Hippocampal formation (tissue), 2 donors: ENCODE measurements around the gene CACNA1C.

Experiments used
- DNase-seq, 2 donors: peaks; one replicate each; lab custom pipeline; 2025; lab: John Stamatoyannopoulos, UW

CACNA1C gene

GRCh38 chr12:2140858-2141519, 88.2 kb downstream of the CACNA1C start:
- DNase-seq, result no peak

- no peak for DNase-seq
These were observed 89.3 kb downstream of the CACNA1C start for GRCh38 chr12:2142068-2142467.

DNA sequence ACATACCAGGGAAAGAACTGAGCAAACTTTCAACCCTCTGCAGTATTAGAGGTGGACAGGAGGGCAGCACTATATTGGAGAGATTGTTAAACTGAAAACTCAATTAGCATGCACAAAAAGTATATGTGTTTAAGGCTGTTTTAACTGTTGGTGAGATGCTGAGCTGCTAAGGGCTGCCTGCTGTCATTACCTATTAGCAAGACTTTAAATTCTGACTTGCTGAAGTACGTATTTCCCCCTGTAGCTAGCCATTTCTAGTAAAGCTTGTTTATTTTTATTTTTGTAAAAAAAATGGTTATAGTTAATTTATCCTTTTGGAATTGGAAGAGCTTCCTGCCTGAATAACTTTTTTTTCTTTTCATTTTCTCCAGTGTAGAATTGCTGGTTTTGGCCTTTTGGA, 92.2 kb downstream of the CACNA1C start:
- DNase-seq, result no peak

DNA sequence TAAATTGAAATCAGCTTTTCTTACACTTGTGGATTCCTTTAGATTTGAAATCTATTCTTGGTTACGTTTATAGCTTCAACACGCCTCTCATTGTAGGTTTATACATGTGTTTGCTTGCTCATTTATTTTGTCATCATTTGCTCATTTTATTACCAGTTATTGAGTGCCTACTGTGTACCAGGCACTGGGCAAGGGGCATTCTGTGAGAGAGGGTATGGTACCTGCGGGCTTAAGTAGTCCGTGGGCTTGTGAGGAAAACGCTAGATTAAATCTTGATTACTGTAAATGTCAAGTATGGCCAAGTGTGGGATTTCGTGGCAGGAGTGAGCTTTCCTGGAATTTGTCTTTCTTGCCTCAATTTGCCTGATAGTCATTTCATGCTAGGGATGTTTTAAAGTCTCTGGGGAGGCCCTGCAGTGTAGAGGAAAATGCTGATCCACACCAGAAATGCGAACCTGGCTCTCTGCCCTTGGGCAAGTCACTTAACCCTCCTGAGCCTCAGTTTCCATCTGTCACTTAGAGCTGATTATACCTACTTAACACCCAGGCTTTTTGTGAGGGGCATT, 92.7 kb downstream of the CACNA1C start:
- no peak for DNase-seq

DNA sequence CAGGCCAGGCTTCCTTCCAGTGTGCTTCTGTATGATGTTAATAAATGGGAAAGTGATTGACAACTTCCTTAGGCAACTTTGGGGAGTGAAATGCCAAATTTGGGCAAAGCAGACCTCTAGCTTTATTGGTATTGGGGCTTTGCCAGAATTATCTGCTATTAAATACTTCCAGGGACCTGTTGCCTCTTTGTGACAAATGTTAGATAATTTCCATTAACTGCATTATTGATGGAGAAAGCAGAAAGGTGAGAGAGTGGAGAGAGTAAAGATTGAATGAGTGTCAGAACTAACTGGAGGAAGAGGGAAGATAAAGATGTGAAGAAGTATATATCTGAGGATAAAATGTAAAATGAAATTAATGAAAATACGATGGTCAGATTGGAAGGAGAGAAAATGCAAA, 94.5 kb downstream of the CACNA1C start:
- no peak for DNase-seq

DNA sequence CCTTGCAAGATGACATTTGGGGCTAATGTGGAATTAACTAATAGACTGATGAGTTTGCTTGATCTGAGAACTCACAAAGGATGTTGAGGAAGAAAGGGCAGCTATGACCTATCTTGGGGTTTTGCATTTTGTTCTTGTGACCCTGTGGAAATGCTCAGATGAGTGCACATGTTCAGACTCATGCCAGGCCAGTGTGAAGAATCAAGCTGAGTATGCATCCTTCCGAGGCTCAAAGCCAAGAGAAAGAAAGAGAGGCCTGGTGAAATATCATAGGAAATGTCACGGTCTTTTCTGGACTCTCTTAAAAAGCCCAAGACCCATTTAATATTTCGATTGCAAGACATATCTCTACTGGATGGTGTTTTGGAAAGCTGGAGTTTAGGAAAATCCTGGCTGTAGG, 96.3 kb downstream of the CACNA1C start:
- no peak for DNase-seq

GRCh38 chr12:2150833-2151232, 98.0 kb downstream of the CACNA1C start:
- no peak for DNase-seq

GRCh38 chr12:2151391-2151790, 98.6 kb downstream of the CACNA1C start:
- DNase-seq, result no peak

DNA sequence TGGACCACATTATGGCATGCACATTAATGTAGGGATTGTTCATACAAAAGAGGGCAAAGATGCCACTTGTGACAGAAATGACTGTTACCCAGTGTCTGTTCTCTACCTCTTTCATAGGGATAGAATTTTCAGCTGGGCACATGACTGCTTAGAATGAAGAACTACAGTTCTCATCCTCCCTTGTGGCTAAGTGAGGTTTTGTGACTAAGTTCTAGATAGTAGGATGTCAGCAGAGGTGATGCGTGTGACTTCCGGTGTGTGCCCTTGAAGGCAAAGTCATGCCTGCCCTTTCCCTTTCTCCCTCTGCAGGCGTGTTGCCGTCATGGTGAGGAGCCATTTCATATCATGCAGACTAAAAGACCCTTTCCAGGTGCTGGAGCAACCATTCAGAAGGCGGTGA, 99.3 kb downstream of the CACNA1C start:
- DNase-seq, result no peak

GRCh38 chr12:2154050-2154449, 101.3 kb downstream of the CACNA1C start:
- DNase-seq, result peak in 1 of 2 donors; percentile 6

GRCh38 chr12:2154521-2154920, 101.7 kb downstream of the CACNA1C start:
- no peak for DNase-seq

- no peak for DNase-seq
These were observed 103.5 kb downstream of the CACNA1C start for GRCh38 chr12:2156333-2156732.

- DNase-seq, result no peak
These were observed 107.3 kb downstream of the CACNA1C start for GRCh38 chr12:2160043-2160442.

DNA sequence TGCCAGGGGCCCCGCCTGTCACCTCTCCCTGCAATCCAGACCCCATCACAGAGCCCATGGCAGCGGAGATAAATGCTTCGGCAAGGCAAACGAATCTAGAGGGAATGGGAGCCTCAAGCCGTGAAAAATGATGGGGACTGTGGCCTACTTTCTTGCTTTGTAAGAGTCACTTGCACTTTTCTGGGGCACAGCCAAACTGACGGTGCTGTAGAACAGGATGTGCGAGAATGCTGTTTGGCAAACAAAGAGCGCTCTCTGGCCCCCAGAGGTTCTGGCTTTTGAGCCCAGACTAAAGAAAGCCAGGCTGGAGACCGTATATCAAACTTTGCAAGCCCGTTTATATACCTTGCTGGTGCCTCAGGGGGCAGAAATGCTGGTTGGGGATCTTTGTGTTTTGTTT, 108.7 kb downstream of the CACNA1C start:
- peak in 1 of 2 donors; percentile 4 for DNase-seq

DNA sequence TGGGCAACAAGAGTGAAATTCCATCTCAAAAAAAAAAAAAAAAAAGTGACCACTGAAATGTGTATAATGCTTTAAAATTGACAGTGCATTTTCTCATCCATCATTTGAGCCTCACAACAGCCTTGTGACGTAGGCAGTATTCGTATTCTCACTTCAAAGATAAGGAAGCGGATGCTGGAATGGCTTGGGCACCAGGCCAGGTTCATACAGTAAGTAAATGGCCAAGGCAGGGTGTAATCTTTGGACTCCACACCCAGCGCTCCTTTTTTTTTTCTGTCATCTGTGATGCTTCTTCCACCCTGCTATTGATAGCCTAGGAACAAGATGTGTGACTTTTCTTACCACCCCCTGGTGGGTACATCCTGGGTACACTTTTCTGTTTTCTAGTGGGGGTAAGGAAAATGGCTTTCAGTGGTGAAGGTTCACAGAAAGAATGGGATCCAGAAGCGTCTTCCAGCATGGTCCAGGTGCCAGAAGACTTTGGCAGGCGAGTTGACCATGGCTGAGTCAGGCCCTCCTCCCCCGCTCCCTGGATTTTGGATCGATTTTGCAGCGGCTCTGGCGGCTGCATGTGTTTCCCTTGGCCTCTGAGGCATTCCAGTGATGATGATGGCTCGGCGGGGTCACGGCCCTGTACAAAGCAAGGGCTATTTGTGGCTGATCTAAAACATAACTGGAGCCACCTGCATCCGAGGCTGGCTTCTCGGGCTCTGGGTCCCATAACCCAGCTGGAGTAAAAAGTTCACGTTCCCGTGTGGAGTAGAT, 110.6 kb downstream of the CACNA1C start:
- DNase-seq, result peak in 1 of 2 donors; percentile 20

- DNase-seq, result no peak
These were observed 112.2 kb downstream of the CACNA1C start for GRCh38 chr12:2165021-2165420.

DNA sequence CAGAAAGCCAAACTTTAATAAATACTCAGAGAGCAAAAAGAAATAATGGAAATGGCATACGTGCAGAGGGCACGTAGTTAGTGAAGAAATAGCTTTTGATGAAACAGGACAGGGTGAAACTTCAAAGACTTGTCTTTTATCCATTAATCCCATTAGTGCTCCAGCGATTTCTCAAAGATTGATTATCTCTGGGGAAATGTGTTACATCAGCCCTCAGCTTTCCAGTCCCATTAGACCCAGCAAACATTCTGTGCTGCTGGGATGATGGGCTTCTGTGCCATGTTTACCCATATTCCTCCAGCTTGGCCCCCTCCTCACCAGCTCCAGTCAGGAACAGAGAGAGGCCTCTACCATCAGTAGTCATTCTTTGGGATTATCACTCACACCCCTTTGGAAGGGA, 113.1 kb downstream of the CACNA1C start:
- DNase-seq, result no peak

DNA sequence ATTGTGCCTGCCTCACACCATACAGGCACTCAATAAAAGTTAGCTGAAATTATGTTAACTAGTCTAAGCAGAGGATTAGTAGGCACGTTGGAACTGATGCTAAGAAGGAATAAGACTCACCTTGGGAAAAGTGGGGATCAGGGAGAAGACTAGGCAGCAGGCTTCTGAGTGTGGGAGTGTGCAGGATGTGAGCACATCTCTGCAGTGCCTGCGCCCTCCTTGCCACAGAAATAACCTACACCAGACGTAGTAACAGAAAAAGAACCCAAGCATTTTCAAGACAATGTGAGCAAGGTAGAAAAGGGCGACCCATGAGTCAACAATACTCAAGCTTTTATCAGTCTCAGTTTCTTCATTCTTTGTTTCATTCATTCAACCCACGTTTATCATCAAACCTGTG, 113.9 kb downstream of the CACNA1C start:
- DNase-seq, result no peak

DNA sequence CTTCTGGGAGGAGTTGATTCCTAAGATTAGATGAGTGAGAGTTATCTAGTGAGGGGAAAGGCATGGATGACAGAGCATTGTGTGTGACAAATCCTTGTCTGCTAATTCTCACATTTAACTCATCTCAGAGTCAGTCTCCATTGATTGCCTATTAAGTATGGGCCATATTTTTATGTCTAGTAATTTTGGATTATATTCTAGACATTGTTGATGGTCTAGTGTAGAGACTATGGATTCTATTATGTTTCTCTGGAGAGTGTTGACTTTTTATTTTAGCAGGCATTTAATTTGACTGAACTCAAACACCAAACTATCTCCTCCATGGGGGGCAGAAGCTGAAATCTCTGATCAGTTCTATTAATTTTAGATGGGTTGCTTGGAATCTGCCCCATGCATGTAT, 114.4 kb downstream of the CACNA1C start:
- no peak for DNase-seq

DNA sequence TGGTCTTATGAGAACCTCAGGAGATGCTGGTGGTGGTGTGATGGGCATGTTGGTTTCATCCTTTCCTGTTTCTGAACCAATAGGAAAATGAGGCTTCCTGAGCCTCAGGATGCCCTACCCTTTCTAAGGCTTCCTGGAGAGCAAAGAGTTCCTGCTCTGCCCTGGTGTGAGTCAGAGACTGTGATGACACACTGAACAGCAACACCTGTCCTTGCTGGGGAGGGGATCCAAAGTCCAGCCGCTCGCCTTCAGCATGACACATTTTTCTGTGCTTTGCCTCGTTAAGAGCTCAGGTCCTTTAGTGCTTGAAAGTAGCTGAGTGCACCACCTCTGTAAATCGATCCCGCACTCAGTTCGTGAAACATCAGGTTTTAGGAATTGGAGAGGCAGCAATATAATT, 116.0 kb downstream of the CACNA1C start:
- DNase-seq, result no peak

DNA sequence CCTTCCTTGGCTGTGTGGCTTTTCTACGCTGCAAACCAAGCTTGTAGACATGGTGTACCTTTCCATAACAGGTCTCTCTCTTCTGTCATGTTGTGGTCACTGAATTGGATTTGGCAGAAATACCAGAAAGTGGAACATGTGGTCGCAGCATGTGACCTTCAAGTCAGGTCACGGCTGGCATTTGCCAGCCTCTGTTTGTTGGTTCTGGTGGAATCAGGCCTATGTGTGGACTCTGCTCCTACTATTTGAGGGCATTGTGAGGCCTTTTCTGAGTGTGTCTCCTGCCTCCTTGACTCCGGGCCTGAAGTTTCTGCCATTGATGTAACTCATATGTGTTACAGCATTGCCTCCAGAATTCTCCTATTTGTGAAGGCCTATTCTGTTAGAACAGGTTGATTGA, 116.7 kb downstream of the CACNA1C start:
- no peak for DNase-seq

- no peak for DNase-seq
These were observed 117.2 kb downstream of the CACNA1C start for GRCh38 chr12:2169940-2170339.

GRCh38 chr12:2170376-2170775, 117.6 kb downstream of the CACNA1C start:
- DNase-seq, result no peak
